ENCODE data around the gene UQCC2.

DNA sequence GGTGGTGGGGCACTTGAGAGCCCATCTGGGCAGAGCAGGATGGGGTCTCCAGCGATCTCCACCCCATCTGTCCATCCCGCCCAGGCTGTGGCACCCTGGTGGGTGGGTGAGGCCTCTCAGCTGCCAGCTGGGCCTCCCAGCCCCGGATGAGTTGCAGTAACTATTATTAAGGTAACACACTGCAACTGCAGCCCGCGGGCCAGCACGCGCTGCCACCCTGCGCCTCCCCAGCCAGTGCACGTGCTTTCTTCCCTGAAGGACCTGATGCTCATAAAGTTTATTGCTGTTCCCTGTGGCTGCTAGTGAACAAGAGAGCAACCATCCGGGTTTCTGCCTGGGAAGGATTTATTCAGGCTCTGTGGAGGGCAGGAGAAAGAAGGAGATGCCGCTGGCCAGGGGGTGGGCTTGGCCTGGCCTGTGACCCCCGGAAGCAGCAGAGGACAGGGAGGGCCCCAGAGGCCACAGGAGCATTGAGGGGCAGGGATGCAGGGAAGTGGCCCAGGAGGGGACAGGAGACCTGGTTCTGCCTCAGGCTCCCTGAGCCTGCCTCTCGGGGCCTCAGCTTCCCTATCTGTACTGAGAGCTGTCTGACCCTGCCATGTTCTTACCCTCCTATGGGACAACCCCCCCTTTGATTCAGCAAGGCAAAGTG lies 33.5 kb upstream of the UQCC2 start:
- TF ChIP-seq CHD1 (IDR thresholded peaks at IDR 0.05; ENCODE audit: low read depth, low read length) (no peak), SIRT6 (IDR thresholded peaks at IDR 0.05; ENCODE audit: low read length) (no peak), EZH2 (IDR thresholded peaks at IDR 0.05; ENCODE audit: low read depth, low read length, severe bottlenecking) (no peak), MAFK (IDR thresholded peaks at IDR 0.05; ENCODE audit: low read depth, low read length) (no peak), BACH1 (IDR thresholded peaks at IDR 0.05; ENCODE audit: low read length) (no peak), TCF12 (IDR thresholded peaks at IDR 0.05; ENCODE audit: low read depth, low read length) (no peak)
- TF ChIP-seq, protein P1, sequence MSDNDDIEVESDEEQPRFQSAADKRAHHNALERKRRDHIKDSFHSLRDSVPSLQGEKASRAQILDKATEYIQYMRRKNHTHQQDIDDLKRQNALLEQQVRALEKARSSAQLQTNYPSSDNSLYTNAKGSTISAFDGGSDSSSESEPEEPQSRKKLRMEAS (IDR thresholded peaks at IDR 0.05): no peak
- TF ChIP-seq, protein P2, sequence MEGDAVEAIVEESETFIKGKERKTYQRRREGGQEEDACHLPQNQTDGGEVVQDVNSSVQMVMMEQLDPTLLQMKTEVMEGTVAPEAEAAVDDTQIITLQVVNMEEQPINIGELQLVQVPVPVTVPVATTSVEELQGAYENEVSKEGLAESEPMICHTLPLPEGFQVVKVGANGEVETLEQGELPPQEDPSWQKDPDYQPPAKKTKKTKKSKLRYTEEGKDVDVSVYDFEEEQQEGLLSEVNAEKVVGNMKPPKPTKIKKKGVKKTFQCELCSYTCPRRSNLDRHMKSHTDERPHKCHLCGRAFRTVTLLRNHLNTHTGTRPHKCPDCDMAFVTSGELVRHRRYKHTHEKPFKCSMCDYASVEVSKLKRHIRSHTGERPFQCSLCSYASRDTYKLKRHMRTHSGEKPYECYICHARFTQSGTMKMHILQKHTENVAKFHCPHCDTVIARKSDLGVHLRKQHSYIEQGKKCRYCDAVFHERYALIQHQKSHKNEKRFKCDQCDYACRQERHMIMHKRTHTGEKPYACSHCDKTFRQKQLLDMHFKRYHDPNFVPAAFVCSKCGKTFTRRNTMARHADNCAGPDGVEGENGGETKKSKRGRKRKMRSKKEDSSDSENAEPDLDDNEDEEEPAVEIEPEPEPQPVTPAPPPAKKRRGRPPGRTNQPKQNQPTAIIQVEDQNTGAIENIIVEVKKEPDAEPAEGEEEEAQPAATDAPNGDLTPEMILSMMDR (IDR thresholded peaks at IDR 0.05; ENCODE audit: control extremely low read depth in 1 of 3, insufficient read depth in 1 of 3, low read depth in 1 of 3, low read length in 3 of 3): no peak
